Smooth muscle cell (in vitro differentiated cells): ENCODE results near the gene SUPT6H. TPM values are rescaled to one million over a fixed set of nuclear protein-coding genes. Genes with fewer than 3 reads are reported as not detected.

Experiments
- DNase-seq: peaks from one replicate; lab custom pipeline; 2025; ENCODE audit not compliant: unreplicated experiment; lab: John Stamatoyannopoulos, UW
- H2AFZ ChIP-seq: fragments of 200-600 bp; sonication (generic); 2 replicates; pipeline ENCODE4 v1.6.0; 2016; ENCODE audit warnings: antibody characterized with exemption, low read depth, mild to moderate bottlenecking
- H3F3A ChIP-seq: fragments of 200-600 bp; sonication (generic); 2 replicates; pipeline ENCODE4 v1.6.0; 2017; ENCODE audit warnings: antibody characterized with exemption, low read depth
- H3K27ac ChIP-seq: fragments of 200-600 bp; sonication (generic); 2 replicates; pipeline ENCODE4 v1.5.1; 2016; ENCODE audit warnings: low read depth, mild to moderate bottlenecking
- H3K27me3 ChIP-seq: fragments of 200-600 bp; sonication (generic); 2 replicates; pipeline ENCODE4 v1.6.1; 2016; ENCODE audit warnings: low read depth, mild to moderate bottlenecking
- H3K36me3 ChIP-seq: fragments of 200-600 bp; sonication (generic); 2 replicates; pipeline ENCODE4 v1.5.1; 2016; ENCODE audit warnings: low read depth
- H3K4me1 ChIP-seq: fragments of 200-600 bp; sonication (generic); 2 replicates; pipeline ENCODE4 v1.5.1; 2016; ENCODE audit warnings: low read depth
- H3K4me2 ChIP-seq: fragments of 200-600 bp; sonication (generic); 2 replicates; pipeline ENCODE4 v1.6.0; 2016; ENCODE audit warnings: mild to moderate bottlenecking
- H3K4me3 ChIP-seq: fragments of 200-600 bp; sonication (generic); 2 replicates; pipeline ENCODE4 v1.5.1; 2016; ENCODE audit warnings: mild to moderate bottlenecking
- H3K79me2 ChIP-seq: fragments of 200-600 bp; sonication (generic); 2 replicates; pipeline ENCODE4 v1.6.0; 2016; ENCODE audit warnings: low read depth, mild to moderate bottlenecking
- H3K9ac ChIP-seq: fragments of 200-600 bp; sonication (generic); 2 replicates; pipeline ENCODE4 v1.6.0; 2016; ENCODE audit warnings: low read depth
- H3K9me3 ChIP-seq: fragments of 200-600 bp; sonication (generic); replicated peaks from 2 replicates; pipeline ENCODE4 v1.5.1; 2016; ENCODE audit warnings: low read depth
- H4K20me1 ChIP-seq: fragments of 200-600 bp; sonication (generic); 2 replicates; pipeline ENCODE4 v1.6.0; 2016; ENCODE audit warnings: low read depth
- WGBS: methylation state at CpG from one replicate; pipeline ENCODE4 v1.1.7; 2016; ENCODE audit warnings: low lambda C conversion rate; 5-methylcytosine and 5-hydroxymethylcytosine counted together
- polyA plus RNA-seq: library from polyadenylated mRNA; unstranded; fragments of >200 nt; fragmentation: Nextera tagmentation; extraction: Ambion mirVana; gene quantifications from 2 replicates; pipeline ENCODE4 v1.2.1, GENCODE V29; 2016
- total RNA-seq: library from RNA; depleted of rRNA; stranded (reverse); fragments of >200 nt; gene quantifications from 2 replicates; pipeline ENCODE4 v1.2.3, GENCODE V29; 2014
- TF ChIP-seq, protein P1 (sequence below): fragments of 200-600 bp; sonication (generic); IDR thresholded peaks from 2 replicates; pipeline ENCODE4 v1.5.1; 2017; ENCODE audit warnings: borderline replicate concordance, mild to moderate bottlenecking, antibody characterized with exemption; ENCODE audit not compliant: insufficient read depth, poor library complexity, severe bottlenecking

The SUPT6H gene
- total and polyA plus RNA-seq, 2 experiments from 2014 or later: 22.4 to 64.0 TPM

DNA sequence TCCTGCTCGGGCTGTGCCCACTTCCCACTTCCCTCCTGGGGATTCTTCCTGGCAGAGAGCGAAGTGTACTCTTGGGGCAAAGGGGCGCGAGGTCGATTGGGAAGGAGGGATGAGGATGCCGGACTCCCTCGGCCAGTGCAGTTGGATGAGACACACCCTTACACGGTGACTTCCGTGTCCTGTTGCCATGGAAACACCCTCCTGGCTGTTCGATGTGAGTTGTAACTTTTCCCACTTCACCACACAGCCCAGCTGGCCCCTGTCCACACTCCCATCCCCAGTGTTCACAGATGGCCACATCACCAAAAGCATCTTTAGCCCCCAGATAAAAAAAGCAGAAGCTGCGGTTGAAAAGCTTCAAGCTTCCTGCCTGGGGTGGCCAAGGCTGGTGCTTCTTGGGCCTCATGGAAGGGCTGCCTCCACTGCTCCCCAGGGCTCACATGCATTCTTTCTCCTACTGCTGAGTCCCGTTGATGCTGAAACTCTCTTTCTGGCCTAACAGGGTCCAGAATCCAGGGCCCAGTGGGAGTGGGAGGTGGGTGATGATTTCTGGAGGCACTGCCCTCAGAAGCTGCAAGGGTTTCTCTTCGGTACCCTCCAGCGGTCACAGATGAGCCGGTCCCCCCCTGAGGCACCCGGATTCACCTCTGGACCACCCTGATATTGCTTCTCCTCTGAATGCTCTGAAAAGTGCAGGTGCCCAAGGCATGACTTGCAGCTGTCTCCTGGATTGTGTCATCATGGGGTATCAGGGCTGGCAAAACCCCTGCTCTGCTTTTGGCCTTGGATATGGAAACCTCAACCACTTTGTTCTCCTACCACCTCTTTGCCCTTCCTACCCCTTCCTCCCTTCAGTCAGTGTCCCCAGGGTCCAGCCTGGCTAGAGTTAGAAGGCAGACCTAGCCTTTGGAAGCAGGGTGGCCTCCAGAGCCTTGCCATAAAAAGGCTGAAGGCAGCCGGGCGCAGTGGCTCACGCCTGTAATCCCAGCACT is 79.6 kb downstream of the SUPT6H start:
- H3K27ac ChIP-seq: no peak overlapping the region

DNA sequence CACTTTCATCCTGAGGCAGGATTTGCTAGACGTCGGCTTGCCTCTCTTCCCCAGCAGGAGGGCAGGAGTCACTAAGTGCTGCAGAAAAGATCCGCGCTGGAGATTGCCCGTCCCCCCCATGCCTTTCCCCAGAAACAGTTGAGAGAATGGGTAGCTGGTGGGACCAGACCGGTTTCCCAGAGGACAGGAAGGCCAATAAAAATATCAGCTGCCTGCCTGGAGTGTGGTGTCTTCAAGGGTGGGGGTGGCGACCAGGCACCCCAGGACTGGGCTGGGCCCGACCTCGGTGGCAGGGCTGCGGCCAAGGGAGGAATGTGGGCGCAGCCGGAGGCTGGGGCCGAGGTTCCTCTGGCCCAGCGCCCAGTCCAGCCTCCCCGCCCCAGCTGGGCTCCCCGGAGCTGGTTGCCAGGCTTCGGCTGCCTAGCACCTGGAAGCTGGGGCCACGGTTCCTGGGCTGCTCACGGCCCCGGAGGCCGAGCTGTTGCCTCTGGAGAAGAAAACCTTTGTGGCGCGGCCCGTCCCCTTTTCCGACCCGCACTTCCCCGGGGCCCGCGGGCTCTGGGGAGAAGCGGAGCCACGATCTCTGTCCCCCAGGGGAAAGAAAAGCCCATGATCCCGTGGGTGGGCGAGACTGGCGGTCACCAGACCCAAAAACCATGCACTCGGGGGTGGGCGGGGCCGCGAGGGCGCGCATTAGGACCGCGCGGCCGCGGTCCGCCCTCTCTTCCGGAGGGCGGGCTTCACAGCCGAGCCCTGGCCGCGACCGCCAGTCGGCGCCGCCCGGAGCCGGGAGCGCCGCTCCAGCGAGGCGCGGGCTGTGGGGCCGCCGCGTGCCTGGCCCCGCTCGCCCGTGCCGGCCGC is 81.5 kb downstream of the SUPT6H start, which contains the start of gene TRAF4:
TSS of gene TRAF4 (plus strand) at position 769 of the 861 bp plus-strand sequence. CDS start 102 bp downstream, outside the sequence.
- no peaks in the 10 kb centered on the region for H3K9me3 ChIP-seq

More for the DNA sequence above, 79.6 kb downstream of the SUPT6H start:
- Histone ChIP-seq H3K79me2 (peaks cover 28% of the 10 kb centered on the region), H3K27me3 (no peaks in the 10 kb centered on the region), H3K4me1 (peaks cover 16% of the 10 kb centered on the region), H3K4me2 (no peak overlapping the region), H3K9ac (no peak overlapping the region), H2AFZ (no peak overlapping the region), H3K36me3 (no peaks in the 10 kb centered on the region), H4K20me1 (peaks cover 24% of the 10 kb centered on the region), H3K9me3 (no peaks in the 10 kb centered on the region), H3K4me3 (no peak overlapping the region), H3F3A (peaks cover 17% of the 10 kb centered on the region)
- TF ChIP-seq, protein P1, sequence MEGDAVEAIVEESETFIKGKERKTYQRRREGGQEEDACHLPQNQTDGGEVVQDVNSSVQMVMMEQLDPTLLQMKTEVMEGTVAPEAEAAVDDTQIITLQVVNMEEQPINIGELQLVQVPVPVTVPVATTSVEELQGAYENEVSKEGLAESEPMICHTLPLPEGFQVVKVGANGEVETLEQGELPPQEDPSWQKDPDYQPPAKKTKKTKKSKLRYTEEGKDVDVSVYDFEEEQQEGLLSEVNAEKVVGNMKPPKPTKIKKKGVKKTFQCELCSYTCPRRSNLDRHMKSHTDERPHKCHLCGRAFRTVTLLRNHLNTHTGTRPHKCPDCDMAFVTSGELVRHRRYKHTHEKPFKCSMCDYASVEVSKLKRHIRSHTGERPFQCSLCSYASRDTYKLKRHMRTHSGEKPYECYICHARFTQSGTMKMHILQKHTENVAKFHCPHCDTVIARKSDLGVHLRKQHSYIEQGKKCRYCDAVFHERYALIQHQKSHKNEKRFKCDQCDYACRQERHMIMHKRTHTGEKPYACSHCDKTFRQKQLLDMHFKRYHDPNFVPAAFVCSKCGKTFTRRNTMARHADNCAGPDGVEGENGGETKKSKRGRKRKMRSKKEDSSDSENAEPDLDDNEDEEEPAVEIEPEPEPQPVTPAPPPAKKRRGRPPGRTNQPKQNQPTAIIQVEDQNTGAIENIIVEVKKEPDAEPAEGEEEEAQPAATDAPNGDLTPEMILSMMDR: no peak
- 92% methylated on average over 19 of the region's 19 CpGs for WGBS
- DNase-seq: no peak

DNA sequence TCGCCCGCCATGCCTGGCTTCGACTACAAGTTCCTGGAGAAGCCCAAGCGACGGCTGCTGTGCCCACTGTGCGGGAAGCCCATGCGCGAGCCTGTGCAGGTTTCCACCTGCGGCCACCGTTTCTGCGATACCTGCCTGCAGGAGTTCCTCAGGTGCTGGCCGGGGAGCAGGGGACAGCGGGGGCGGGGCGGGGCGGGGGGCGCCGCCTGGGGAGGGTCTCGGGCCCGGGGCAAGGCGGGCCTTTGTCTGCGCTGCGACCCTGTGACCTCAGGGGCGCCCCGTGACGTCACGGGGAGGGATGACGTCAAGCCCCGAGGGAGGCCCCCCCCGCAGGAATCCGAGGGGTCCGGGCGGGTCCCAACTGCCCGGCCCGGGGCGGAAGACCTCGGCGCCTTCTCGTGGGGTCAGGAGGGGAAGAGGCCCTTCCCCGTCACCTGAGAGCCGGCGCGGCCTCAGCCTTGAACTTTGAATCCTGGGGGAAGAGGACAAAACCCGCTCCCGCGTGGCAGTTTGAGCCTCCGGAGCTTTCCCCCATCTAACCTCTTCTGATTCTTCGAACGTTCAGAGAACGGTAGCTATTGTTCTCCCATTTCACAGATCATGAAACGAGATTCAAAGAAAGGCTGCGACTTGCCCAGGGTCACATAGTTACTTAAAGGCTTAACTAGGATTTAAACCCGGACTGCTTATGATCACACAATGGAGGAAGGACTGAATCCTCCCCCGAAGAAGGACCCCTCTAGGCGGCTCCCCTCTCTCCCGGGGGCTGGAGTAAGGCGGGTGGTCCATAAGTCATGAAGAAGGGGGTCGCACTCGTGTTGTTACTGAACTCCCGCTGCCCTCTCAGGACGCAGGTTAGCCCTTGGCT is 82.3 kb downstream of the SUPT6H start:
- Histone ChIP-seq H3K4me2 (peak overlapping the region; percentile 89), H3K4me3 (peak overlapping the region; percentile 73), H3F3A (peaks cover 27% of the 10 kb centered on the region), H3K27me3 (no peaks in the 10 kb centered on the region), H3K4me1 (peaks cover 16% of the 10 kb centered on the region), H3K9me3 (no peaks in the 10 kb centered on the region), H4K20me1 (peaks cover 51% of the 10 kb centered on the region), H3K79me2 (peaks cover 38% of the 10 kb centered on the region), H2AFZ (no peak overlapping the region), H3K27ac (peak overlapping the region; percentile 94), H3K9ac (peak overlapping the region; percentile 96), H3K36me3 (no peaks in the 10 kb centered on the region)
- WGBS: under 1% methylated on average over 57 of the region's 61 CpGs
- TF ChIP-seq, protein P1: no peak
- DNase-seq: peak; percentile 62

More for the DNA sequence above, 81.5 kb downstream of the SUPT6H start, which contains the start of gene TRAF4:
- H2AFZ ChIP-seq: no peak within 1 kb of the TSS
- peaks cover 16% of the 10 kb centered on the region for H3K4me1 ChIP-seq
- H3K27me3 ChIP-seq: no peaks in the 10 kb centered on the region
- H3K4me3 ChIP-seq: peak within 1 kb of the TSS; percentile 73
- H3K36me3 ChIP-seq: no peaks in the 10 kb centered on the region
- peak within 1 kb of the TSS; percentile 89 for H3K4me2 ChIP-seq
- WGBS: 1% methylated on average over 66 of the region's 70 CpGs
- peaks cover 24% of the 10 kb centered on the region for H3F3A ChIP-seq
- TF ChIP-seq, protein P1: no peak
- peak within 1 kb of the TSS; percentile 94 for H3K27ac ChIP-seq
- H3K9ac ChIP-seq: peak within 1 kb of the TSS; percentile 96
- H4K20me1 ChIP-seq: peaks cover 42% of the 10 kb centered on the region
- DNase-seq: peak; percentile 64
- peaks cover 38% of the 10 kb centered on the region for H3K79me2 ChIP-seq
